Measurements from ENCODE around the gene GPR18.

Gene GPR18

DNA sequence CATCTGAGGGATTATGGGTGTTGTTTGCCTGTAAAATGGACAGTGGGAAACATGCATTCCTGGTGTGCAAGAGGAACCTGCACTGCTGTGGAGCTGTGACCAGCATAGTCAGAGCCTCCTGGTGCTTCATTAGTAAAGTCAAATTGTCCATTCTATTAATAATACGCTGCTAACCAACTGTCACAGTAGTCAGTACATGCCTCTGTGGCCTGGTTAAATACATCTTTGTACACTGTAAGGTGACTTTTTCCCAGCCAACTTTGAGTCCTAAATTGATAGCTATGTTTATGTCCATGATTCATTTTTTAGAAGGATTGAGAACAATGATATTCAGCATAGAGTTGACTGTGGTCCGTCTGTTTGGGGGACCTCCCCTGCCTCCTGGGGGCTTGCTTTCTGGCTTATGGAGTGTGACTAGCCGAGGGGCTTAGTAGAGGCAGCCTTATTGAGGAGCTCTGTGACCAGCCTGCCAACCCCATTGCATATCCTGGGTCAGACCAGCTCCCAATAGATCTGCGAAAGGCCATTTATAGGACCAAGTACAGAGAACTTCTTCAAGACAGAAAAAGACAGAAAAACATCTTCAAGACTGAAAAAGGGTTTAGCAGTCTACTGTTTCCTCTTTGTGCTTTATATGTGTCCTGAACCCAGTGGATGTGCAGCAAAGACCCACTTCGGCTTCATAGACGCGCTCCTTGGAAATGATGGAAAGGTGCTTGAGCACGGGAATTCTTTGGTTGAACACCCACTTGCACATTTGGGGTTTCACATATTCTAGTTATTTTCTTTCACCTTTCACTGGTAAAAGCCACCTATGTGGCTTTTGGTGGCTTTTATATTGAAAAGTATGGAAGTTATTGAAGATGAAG is 44.7 kb upstream of the GPR18 start:
- DNase-seq (ENCODE audit: low spot score), result no peak
- no peak overlapping the region for H2AFZ ChIP-seq (ENCODE audit: low read length)
- H3K36me3 ChIP-seq (replicated peaks in 1 of 2; ENCODE audit: control insufficient read depth in 2 of 2, insufficient read depth in 2 of 2, low read length in 2 of 2), result peaks cover 4% of the 10 kb centered on the region in 2 donors
- no peaks in the 10 kb centered on the region for H3K27me3 ChIP-seq (ENCODE audit: control insufficient read depth in 3 of 3, insufficient read depth in 3 of 3, low read depth in 1 of 3, low read length in 3 of 3)
- no peak overlapping the region for H3K27ac ChIP-seq (replicated peaks; ENCODE audit: low read length)
- no peak overlapping the region for H4K8ac ChIP-seq (ENCODE audit: low read depth, low read length)
- H4K91ac ChIP-seq (ENCODE audit: low read depth, low read length, poor library complexity), result no peak overlapping the region
- H2BK15ac ChIP-seq (ENCODE audit: low read length), result no peak overlapping the region
- no peak overlapping the region for H3K23ac ChIP-seq (ENCODE audit: low read depth, low read length, poor library complexity)
- H3K14ac ChIP-seq (ENCODE audit: low read length), result no peak overlapping the region
- no peak overlapping the region for H2BK12ac ChIP-seq (ENCODE audit: low read length)
- no peak overlapping the region for H2BK5ac ChIP-seq (ENCODE audit: low read length)
- no peak overlapping the region for H2AK5ac ChIP-seq (ENCODE audit: low read depth, low read length)
- no peak overlapping the region for H3K9ac ChIP-seq (ENCODE audit: low read depth, low read length, poor library complexity)
- peaks cover 1% of the 10 kb centered on the region for H3K79me1 ChIP-seq (ENCODE audit: low read depth, low read length)
- WGBS, 2 donors (ENCODE audit: extremely low coverage in 2 of 2, insufficient read length in 2 of 2, insufficient replicate concordance in 1 of 2), result no CpG with 5 or more reads among the region's 8 CpGs
- peaks cover 0 to 3% of the 10 kb centered on the region in 2 donors for H3K9me3 ChIP-seq (replicated peaks in 1 of 2; ENCODE audit: control insufficient read depth in 2 of 2, insufficient read depth in 1 of 2, low read depth in 1 of 2, low read length in 2 of 2)
- peaks cover 0 to 13% of the 10 kb centered on the region in 2 donors for H3K4me1 ChIP-seq (ENCODE audit: control insufficient read depth in 2 of 2, insufficient read depth in 1 of 2, low read depth in 1 of 2, low read length in 2 of 2)
- H3K4ac ChIP-seq (ENCODE audit: low read length), result no peak overlapping the region
- H3K18ac ChIP-seq (ENCODE audit: low read length), result no peak overlapping the region
- H3K4me3 ChIP-seq (ENCODE audit: low read length in 2 of 2), result no peak overlapping the region
- H3K4me2 ChIP-seq (ENCODE audit: insufficient read depth, low read length, poor library complexity, severe bottlenecking), result no peak overlapping the region
- no peak overlapping the region for H2BK120ac ChIP-seq (ENCODE audit: low read depth, low read length)

DNA sequence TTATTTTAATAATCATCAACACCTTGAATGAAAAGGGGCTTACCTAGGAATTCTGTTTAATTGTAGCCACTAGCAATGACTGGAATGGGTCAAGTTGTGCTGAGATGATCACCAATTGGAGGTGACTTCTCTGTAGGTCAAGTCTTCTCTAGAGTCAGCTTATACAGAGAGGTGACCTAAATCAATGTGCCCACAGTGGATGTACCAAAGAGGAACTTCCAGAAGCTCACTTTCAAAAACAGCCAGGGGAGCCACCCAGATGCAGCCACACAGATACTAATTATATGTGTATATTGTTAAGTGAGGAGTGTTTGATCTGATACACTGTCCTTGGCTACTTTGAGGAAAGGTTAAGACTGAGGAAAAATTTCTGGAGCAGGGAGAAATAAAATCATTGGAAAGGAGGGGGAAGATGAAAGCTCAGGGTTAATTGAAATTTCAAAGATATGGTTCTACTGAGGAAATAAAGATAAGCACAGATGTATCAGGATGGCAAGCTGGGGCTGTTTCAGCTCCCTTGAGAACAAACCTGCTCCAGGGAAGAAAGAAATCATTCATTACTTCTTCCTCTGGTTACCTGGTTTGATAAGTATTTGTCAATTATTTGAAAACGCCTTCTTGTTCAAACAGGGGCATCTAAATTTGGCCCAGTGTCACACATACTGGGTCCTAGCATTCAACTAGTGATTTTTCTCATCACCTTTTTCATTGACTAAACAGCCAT is 43.9 kb upstream of the GPR18 start:
- no peak overlapping the region for H3K14ac ChIP-seq (ENCODE audit: low read length)
- H3K79me1 ChIP-seq (ENCODE audit: low read depth, low read length), result peaks cover 1% of the 10 kb centered on the region
- peaks cover 4% of the 10 kb centered on the region in 2 donors for H3K36me3 ChIP-seq (replicated peaks in 1 of 2; ENCODE audit: control insufficient read depth in 2 of 2, insufficient read depth in 2 of 2, low read length in 2 of 2)
- H3K27ac ChIP-seq (replicated peaks; ENCODE audit: low read length), result no peak overlapping the region
- WGBS, 2 donors (ENCODE audit: extremely low coverage in 2 of 2, insufficient read length in 2 of 2, insufficient replicate concordance in 1 of 2), result no CpG with 5 or more reads among the region's 1 CpG
- no peak overlapping the region for H3K4me2 ChIP-seq (ENCODE audit: insufficient read depth, low read length, poor library complexity, severe bottlenecking)
- H3K18ac ChIP-seq (ENCODE audit: low read length), result no peak overlapping the region
- H2BK5ac ChIP-seq (ENCODE audit: low read length), result no peak overlapping the region
- no peak overlapping the region for H2BK12ac ChIP-seq (ENCODE audit: low read length)
- no peak overlapping the region for H2BK120ac ChIP-seq (ENCODE audit: low read depth, low read length)
- no peak overlapping the region for H2BK15ac ChIP-seq (ENCODE audit: low read length)
- peaks cover 0 to 5% of the 10 kb centered on the region in 2 donors for H3K4me1 ChIP-seq (ENCODE audit: control insufficient read depth in 2 of 2, insufficient read depth in 1 of 2, low read depth in 1 of 2, low read length in 2 of 2)
- DNase-seq (ENCODE audit: low spot score), result no peak
- no peak overlapping the region for H3K9ac ChIP-seq (ENCODE audit: low read depth, low read length, poor library complexity)
- H3K23ac ChIP-seq (ENCODE audit: low read depth, low read length, poor library complexity), result no peak overlapping the region
- H4K8ac ChIP-seq (ENCODE audit: low read depth, low read length), result no peak overlapping the region
- H2AK5ac ChIP-seq (ENCODE audit: low read depth, low read length), result no peak overlapping the region
- H2AFZ ChIP-seq (ENCODE audit: low read length), result no peak overlapping the region
- H3K4ac ChIP-seq (ENCODE audit: low read length), result no peak overlapping the region
- no peak overlapping the region for H3K4me3 ChIP-seq (ENCODE audit: low read length in 2 of 2)
- peaks cover 0 to 3% of the 10 kb centered on the region in 2 donors for H3K9me3 ChIP-seq (replicated peaks in 1 of 2; ENCODE audit: control insufficient read depth in 2 of 2, insufficient read depth in 1 of 2, low read depth in 1 of 2, low read length in 2 of 2)
- H4K91ac ChIP-seq (ENCODE audit: low read depth, low read length, poor library complexity), result no peak overlapping the region
- no peaks in the 10 kb centered on the region for H3K27me3 ChIP-seq (ENCODE audit: control insufficient read depth in 3 of 3, insufficient read depth in 3 of 3, low read depth in 1 of 3, low read length in 3 of 3)

DNA sequence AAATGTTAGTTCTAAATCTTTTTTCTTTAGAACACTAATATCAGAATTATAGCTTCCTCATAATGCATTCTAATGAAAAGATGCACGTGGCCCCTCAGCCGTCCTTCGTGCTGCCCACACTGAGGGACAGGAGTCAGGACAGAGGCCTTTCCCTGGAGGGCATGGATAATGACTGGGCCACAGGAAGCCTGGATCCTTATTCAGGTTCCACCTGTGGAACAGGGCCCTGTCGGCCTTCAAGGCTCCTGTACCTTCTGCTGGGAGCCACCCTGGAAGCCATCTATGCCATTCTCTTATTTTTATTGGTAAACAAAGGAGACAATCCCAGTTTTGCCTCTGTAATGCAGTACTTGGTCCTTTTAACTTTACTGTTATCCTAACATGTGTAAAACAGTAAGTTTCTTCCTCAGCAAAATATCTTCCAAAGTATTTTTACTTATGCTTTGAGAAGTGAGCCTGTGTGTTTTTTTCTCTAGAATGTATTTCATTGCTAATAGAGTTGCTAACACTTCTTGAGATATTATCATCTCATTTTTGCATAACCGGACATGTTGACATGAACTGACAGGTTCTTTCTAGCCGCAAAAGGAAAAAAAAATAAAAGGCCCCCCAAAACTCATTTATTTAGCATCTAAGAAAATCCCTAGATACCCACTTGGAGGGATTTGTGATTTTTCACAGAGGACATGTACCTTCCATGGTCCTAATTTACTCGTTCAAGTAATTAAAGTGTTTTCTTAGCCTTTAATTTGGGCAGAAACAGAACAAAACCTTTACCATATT is 43.1 kb upstream of the GPR18 start:
- no peak overlapping the region for H4K91ac ChIP-seq (ENCODE audit: low read depth, low read length, poor library complexity)
- H3K4me3 ChIP-seq (ENCODE audit: low read length in 2 of 2), result no peak overlapping the region
- no peak overlapping the region for H3K4me2 ChIP-seq (ENCODE audit: insufficient read depth, low read length, poor library complexity, severe bottlenecking)
- H2BK12ac ChIP-seq (ENCODE audit: low read length), result no peak overlapping the region
- no peak overlapping the region for H2BK120ac ChIP-seq (ENCODE audit: low read depth, low read length)
- H3K27ac ChIP-seq (replicated peaks; ENCODE audit: low read length), result no peak overlapping the region
- no peak overlapping the region for H2AK5ac ChIP-seq (ENCODE audit: low read depth, low read length)
- no peak for DNase-seq (ENCODE audit: low spot score)
- no peak overlapping the region for H3K18ac ChIP-seq (ENCODE audit: low read length)
- H3K4me1 ChIP-seq (ENCODE audit: control insufficient read depth in 2 of 2, insufficient read depth in 1 of 2, low read depth in 1 of 2, low read length in 2 of 2), result no peaks in the 10 kb centered on the region
- no peak overlapping the region for H2BK5ac ChIP-seq (ENCODE audit: low read length)
- peaks cover 4% of the 10 kb centered on the region in 2 donors for H3K36me3 ChIP-seq (replicated peaks in 1 of 2; ENCODE audit: control insufficient read depth in 2 of 2, insufficient read depth in 2 of 2, low read length in 2 of 2)
- H3K14ac ChIP-seq (ENCODE audit: low read length), result no peak overlapping the region
- H3K9ac ChIP-seq (ENCODE audit: low read depth, low read length, poor library complexity), result no peak overlapping the region
- no peaks in the 10 kb centered on the region for H3K27me3 ChIP-seq (ENCODE audit: control insufficient read depth in 3 of 3, insufficient read depth in 3 of 3, low read depth in 1 of 3, low read length in 3 of 3)
- no peak overlapping the region for H3K4ac ChIP-seq (ENCODE audit: low read length)
- peaks cover 1% of the 10 kb centered on the region for H3K79me1 ChIP-seq (ENCODE audit: low read depth, low read length)
- no peak overlapping the region for H4K8ac ChIP-seq (ENCODE audit: low read depth, low read length)
- H3K9me3 ChIP-seq (replicated peaks in 1 of 2; ENCODE audit: control insufficient read depth in 2 of 2, insufficient read depth in 1 of 2, low read depth in 1 of 2, low read length in 2 of 2), result peaks cover 0 to 3% of the 10 kb centered on the region in 2 donors
- WGBS, 2 donors (ENCODE audit: extremely low coverage in 2 of 2, insufficient read length in 2 of 2, insufficient replicate concordance in 1 of 2), result no CpG with 5 or more reads among the region's 7 CpGs
- H3K23ac ChIP-seq (ENCODE audit: low read depth, low read length, poor library complexity), result no peak overlapping the region
- H2BK15ac ChIP-seq (ENCODE audit: low read length), result no peak overlapping the region
- no peak overlapping the region for H2AFZ ChIP-seq (ENCODE audit: low read length)

Measured in neuronal stem cell (in vitro differentiated cells).